ENCODE results near the gene RRP1B.
A peak's percentile ranks its signal among the peaks of the same experiment; 100 is the strongest.
"Not testable (repeated sequence)": the region's sequence is repeated elsewhere in the genome, so short reads cannot be mapped to it uniquely, and the experiment has no call there.

The RRP1B gene

DNA sequence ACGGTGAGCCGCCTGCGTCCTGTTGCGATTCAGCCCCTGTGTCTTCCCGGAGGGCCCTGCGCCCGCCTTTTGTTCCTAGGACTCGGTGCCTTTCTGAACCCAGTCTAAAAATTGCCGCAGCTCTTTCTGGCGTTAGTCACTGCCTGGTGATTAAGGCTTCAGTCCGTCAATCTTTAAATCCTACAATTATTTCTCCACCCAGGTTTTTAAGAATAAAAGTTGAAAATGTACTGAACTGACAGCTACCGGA is 43.4 kb downstream of the RRP1B start:
- DNase-seq, result no peak

DNA sequence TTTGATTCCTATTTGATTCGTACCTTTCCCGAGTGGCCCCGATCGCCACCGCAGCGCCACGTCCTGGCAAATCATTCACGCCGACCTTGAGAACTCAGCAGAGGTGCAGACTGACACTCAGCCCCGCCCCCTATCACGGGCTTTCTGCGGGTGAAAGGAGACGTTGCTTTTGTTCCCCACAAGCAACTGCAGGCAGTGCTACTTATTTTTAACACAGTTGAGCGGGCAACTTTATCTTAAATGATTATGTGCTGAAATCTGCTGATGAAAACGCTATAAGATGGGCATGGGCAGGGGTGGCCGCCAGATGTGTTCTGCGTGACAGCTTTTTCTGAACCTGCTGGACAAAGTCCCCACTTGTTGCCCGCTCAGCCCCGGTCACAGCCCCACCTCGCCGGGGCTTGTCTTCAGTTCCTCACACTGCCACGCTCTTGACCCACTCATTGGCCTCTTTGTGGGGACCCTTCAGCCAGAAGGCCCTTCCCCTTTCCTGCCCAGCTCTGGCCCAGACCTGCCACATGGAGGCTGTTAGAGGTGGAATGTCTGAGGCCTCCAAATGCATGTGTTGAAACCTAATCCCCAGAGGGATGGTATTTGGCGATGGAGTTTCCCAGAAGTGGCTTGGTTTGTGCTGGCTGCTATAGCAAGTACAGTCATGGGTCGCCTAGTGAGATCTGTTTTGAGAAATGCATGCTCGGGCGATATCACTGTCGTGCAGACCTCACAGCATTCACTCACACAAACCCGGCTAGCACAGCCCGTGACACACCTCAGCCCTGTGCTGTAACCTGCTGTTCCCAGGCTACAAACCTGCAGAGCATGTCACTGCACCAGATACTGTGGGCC is 43.9 kb downstream of the RRP1B start:
- peak; percentile 23 for DNase-seq

DNA sequence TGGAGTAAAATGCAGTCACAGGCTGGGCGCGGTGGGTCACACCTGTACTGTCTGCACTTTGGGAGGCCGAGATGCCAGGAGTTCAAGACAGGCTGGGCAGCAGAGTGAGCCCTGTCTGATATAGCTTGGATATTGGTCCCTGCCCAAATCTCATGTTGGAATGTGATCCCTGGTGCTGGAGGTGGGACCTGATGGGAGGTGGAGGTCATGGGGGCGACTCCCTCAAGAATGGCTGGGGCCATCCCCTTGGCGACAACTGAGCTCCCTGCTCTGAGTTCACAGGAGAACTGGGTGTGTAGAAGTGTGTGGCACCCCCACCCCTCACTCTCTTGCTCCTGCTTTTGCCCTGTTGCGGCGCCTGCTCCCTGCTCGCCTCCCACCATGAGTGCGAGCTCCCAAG is 48.1 kb downstream of the RRP1B start:
- DNase-seq, result no peak

DNA sequence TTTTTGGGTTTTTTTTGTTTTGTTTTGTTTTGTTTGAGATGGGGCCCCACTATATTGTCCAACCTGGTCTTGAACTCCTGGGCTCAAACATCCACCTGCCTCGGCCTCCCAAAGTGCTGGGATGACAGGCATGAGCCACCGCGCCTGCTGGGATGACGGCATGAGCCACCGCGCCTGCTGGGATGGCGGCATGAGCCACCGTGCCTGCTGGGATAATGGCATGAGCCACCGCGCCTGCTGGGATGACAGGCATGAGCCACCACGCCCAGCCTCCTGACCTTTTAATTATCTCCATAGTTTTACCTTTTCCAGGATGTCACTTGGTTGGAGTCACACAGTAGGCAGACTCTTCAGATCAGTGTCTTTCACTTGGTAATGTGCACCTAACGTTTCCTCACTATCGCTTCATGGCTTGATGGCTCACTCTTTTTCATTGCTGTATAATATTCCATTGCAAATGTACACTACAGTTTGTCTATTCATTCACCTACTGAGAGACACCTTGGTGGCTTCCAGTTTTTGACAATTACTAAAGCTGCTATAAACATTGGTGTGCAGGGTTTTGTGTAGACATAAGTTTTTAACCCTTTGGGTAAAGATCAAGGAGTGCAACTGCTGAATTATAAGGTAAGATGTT is 49.5 kb downstream of the RRP1B start:
- DNase-seq, result no peak

DNA sequence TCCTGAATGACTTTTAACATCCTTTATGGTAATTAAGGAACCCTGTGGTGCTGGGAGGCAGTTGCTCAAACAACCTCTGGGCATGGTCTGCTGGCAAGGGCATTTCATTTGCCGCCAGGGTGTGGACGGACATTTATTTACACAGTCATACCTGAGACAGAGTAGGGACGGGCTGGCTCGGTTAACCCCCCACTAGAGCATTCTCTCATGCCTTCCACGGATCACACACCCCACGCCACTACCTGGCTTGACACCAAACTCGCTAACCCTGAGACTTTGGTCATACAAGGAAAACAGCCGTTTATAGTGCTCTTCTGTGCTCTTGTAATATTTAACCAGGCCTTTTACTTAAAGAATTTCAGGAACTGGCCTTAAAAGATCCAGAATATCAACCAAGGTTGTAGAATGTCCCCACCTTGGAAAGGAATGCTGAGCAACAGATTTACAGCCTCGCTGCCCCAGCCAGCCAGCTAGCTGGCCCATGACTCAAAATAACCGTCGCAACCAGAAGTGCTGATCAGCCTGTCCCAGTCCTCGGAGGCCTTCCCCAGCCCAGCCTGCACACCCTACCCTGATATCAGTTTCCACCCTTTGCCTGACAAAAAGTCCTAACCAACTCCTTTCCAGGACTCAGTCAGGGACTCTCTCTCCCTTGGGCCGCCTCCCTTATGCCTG is 53.0 kb downstream of the RRP1B start:
- DNase-seq, result no peak

DNA sequence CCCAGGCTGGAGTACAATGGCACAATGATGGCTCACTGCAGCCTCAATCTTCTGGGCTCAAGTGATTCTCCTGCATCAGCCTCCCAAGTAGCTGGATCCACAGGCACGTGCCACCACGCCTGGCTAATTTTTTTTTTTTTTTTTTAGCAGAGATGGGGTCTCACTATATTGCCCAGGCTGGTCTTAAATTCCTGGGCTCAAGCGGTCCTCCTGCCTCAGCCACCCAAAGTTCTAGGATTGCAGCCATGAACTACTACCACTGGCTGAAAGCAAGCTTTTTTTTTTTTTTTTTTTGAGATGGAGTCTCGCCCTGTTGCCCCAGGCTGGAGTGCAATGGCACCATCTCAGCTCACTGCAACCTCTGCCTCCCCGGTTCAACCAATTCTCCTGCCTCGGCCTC is 53.8 kb downstream of the RRP1B start:
- DNase-seq, result not testable (repeated sequence)

DNA sequence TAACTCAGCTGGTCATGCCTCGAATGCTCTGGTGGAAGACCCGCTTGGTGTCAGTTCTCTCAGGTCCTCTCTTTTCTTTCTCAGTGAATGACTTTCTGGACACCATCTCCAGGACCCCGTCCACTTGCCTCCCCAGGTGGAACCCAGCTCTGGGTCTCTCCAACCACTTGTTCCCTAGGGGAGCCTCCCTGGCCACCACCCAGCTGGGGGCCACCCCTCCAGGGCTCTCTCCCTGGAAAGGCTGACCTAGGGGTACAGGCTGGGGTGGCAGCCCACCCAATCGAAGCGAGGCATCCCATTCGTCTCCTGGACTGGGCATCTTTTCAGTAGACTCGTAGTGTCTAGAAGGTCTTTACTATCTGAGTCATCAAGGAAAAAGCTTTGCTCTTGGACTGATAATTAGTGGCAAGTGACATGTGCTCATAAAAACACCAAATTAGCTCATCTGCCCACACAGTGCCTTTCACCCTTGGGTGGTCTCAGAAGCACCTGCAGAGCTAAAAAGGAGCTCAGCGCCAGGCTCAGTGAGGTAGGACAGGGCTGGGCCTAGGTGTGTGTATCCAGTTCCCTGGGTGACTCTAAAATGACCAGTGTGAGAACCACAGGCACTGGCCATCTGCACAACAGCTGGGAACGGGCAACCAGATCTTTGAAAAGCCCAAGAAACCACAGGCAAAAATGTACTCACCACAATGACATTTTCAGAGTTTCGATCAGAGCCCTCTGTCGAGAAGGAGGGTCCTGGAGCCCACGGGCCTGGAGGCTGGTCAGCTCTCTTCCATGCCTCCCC is 57.2 kb downstream of the RRP1B start:
- no peak for DNase-seq

DNA sequence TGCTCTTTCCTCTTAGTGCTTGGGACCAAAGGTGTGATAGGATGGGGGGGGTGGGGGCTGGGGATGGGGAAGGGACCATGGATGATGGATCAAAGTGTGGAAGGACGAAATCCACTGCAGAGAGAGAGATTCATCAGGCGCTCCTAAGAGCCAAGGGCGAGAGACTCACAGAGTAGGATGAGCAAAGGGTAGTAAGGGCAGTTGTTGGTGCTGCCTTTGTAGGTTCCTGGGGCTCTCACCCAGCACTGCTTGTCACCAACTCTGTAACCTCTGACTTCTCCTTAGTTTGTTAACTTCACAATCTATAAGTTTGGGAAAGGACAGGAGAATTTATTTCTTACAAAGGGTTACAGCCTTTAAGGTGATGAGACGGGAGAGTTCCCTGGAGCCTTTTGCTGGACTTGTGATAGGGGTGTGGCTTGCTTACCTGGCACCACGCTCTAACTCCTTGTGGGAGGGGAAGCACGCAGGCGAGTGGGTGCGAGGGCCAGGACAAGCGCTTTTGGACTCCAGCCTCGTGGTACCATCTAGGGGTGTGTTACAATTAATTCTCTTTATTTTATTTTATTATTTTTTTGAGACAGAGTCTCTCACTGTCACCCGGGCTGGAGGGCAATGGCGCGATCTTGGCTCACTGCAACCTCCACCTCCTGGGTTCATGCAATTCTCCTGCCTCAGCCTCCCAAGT is 58.0 kb downstream of the RRP1B start:
- no peak for DNase-seq

DNA sequence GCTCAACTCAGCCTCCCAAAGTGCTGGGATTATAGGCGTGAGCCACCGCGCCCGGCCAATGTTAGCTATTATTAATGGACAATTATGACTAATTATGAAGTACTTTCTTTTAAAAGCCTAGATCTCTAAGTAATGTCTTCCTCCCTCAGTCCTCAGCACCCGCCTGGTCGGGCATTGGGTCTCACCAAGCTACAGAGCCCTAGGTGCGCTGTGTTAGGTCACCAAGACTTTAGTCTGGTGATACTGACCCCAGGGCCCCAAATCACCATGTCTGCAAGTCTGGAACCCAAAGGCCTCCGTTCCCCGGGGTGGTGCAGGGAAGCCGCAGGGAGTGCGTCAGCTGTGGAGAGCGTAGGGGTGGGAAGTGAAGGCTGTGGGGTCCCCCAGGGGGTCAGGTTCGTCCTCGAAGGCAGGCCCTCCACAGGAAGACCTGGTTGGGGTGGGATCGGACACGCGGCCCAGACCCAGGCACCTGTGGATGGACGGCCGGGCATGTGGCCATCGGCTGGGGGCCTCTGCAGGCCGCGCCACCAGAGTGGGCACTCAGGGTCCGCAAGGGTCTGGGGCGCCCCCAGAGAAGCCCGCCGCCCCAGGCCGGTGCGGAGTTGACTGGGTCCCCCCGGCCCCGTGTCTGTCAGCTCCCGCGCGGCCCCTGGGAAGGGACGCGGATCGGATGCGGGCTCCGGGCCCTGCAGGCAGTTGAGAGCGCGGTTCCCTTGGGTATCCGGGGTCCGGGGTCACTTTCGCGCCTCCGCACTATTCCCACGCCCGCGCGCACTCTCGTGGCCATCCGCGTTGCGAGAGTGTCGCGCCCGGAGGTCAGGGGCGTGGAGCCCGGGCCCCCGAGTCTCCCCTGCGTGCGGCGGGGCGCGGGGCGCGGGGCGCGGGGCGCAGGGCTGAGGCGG is 58.9 kb downstream of the RRP1B start:
- DNase-seq, result no peak

DNA sequence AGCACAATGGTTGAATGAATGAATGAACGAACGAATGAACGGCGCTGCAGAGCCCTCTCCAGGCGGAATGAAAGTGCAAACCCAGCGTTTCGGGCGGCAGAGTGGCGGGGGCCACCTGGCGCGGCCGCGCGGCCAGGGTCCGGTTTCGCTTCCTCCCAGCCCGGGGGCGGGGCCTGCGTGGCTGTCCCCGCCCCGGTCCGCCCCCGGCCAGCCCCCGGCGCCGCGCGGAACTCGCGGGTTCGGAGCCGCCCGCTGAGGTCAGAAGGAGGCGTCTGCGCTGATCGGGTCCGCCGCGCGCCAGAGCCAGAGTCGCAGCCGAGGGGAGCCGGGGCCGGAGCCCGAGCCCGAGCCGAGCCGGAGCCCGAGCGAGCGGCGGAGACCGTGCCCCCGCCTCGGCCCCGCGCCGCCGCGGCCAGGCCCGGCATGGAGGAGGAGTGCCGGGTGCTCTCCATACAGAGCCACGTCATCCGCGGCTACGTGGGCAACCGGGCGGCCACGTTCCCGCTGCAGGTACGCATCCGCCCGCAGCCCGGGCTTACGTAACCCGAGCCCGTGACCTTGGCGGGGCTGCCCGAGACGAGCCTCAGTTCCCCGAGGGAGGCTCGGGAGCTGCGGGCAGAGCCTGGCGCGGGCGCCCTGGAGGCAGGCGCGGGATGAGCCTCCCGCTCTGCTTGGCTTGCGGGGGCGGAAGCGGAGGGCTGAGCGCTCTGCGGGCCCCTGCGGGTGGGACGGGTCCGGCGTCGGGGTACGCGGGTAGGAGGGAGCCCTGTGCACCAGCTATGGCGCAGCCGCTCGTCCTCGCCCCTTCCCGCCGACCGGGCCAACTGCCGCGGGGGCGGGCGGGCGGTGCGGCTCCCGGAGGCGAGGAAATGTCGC is 59.8 kb downstream of the RRP1B start, which contains the start of gene PDXK:
TSS of gene PDXK (plus strand) at position 258 of the 876 bp plus-strand sequence. CDS start at position 424, 166 bp downstream.
- DNase-seq, result peak; percentile 82

DNA sequence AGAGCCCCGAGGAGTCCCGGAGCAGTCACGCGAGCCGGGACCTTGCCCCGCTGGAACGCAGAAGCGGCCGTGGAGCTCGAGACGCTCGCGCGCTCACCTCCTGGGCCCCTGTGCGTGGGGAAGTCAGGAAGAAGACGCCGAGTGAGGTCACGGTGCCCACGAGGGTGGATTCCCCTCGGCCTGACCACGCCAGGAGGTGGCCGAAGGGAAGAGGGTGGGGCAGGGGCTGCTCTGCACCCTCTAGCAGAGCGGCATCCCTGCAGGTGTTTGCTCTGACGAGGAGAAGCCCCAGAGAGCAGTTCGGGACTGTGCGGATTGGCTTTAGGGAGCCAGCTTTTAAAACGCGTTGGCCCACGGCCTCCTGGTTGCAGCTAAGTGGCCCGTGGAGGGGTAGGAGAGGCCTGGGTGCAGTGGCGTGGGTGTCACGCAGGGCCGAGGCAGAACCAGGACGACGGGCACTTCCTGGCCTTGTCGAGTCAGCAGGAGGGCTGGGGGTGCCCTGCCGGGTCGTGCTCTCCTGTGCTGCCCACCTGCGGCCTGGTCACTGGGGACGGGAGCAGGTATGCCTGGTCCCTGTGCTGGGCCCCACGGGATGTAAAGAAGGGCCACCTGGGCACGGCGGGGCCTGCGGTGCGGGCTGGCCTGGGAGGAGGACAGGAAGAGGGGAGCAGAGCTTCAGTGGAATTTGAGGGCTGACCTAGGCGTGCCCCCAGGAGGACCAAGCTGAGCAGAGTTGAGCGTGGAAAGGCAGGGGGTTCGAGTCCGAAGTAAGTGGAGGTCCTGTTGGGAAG is 60.6 kb downstream of the RRP1B start:
- peak; percentile 27 for DNase-seq

DNA sequence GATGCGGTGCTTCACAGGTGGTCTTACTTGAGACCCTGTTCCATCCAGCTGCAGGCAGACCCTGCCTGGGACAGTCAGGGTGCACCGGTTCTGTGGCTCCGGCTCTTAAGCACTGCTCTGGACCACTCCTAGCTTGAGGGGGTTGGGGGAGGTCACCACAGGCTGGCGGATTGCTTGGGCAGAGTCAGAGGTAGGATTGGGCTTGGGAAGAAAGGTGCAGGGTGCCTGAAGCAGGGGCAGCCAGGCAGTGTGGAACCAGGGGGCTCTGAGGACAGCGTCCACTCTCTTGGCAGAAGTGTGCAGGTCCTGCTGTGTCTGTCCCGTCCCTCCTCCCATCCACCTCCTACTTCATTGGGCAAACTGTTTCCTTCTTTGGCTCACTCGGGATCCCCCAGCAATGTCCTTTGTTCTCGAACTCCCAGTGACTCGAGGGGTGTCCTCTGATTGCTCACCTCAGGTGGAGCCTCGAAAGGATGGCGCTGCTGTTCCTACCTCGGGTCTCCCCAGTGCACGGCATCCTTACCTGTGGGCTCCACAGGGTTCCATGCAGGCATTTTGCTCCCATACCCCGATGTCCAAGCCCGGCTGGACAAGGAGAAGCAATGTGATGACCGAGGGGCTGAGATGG is 61.3 kb downstream of the RRP1B start:
- DNase-seq, result no peak

DNA sequence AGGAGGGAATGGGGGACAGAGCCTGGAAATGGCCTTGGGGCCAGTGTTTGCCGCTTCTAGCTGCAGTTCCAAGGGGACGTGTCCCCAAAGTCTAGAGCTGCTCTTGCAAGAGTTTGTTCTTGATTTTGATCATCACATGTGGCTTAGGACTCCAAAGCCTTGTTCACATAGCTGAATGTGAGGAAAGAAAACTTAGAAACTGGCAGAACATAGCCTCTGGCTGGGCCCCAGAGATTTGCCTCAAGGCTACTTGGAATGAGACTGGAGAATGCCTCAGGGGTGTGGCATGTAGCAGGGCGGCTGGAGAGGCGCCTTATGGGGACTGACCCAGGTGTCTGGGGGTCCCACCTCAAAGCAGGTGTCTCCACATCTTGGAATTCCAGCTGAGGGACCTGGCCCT is 61.8 kb downstream of the RRP1B start:
- no peak for DNase-seq

DNA sequence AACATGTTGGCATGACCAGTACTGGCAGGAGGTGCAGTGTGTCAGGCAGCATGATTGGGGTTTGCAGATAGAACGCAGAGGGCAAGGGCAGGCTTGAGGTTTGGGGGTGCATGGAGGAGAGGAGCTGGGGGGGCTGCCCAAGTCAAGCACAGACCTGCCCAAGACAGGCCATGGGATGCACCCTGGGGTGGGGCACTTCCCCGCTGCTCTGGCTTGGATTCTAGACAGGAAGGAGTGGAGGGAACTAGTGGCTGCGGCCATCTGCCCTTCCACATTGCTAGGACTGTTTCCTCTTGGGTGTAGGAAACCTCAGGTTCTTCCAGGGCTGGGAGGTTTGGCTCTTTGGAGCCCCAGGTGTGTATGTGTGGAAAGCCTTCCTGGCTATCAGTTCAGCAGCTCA is 62.6 kb downstream of the RRP1B start:
- no peak for DNase-seq

DNA sequence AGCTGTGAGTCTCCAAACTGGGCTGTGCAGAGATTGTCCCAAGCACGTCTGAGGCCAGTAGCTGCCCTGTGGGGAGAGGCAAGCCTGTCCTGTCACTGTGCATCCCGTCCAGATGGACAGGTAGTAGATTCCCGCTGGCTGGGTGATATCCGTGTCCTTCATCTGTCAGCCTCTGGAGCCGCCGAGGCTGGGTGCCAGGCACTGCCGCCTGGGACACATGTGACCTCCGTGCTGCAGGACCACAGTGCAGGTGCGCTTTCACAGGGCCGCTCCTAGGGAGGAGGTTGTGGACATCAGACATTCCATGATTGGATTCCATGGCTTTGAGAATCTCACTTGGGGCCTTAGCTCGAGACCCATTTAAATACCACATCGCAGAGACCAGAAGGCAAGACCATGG is 64.3 kb downstream of the RRP1B start:
- DNase-seq, result no peak

DNA sequence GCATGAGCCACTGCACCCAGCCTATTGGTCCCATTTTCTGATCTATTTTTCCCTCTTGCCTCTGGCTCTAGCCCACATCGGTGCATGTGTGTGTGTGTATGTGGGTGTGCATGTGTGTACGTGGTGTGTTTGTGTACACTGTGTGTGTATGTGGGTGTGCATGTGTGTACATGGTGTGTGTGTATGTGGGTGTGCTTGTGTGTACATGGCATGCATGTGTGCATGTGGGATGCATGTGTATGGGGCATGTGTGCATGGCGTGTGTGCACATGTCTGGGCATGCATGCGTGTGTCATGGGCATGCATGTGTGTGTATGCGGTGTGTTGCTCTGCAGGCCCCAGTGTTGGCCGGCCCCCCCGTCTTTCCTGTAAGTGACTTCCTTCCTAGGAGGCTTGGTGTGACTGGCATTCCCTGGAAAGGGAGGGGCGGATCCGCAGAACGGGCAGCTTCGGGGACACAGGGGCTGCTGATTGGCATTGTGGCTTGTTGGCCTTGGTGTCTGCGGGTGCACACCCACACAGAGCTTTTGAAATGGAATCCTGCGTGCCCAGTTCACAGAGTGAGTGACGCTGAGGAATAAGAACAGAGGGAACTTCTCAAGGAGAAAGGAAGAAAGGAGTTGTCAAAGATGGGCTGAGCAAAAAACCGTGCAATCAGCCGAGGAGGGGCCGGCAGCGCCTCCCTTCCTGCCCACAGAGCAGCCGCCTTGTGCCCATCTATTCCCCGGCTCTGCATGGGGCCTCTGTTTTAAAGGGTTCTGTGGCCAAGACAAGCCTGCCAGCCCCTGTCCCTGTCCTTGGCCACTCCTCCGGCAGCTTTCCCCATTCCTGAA is 67.5 kb downstream of the RRP1B start:
- DNase-seq, result no peak

DNA sequence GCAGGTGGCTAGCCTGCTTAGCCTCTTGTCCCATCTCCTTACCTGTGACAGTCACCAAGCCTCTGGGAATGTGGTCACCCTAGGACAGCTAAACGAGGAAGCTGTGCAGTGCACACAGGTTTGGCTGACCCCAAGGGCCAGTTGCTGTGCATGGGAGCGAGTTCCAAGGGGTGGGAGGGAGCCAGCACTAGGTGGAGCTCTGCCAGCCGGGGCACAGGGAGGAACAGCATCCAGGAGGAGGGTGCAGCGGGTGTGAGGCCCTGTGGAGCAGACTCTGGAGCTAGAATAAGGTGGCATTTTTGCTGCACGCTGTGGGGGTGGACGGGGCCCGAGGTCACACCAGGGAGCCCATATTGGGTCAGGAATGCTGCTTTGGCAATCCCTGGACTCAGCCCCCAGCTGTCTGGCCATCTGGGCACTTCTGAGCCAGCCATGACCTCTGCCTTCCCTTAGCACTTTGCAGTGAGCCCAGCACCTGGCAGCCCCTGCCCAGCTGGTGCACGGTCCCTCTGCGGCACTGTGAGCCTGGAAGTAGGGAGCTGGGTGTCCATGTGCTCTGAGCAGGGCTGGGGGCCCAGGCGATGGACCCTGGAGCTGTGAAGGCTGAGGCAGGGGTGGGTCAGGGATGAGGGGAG is 68.3 kb downstream of the RRP1B start:
- no peak for DNase-seq

DNA sequence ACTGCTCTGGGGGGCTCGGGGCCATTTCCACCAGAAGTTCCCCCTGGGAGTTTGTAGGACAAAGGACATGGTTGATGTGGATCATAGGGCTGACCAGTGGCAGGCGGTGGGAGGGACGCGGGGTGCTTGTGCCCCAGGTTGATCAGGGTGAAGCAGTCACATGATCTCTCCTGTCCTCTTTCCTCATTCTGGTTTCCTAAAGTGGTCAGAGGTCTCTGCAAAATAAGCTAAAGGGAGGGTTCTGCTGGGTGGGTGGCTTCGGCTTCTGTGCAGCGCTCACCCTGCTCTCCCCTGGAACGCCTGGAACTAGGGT is 68.8 kb downstream of the RRP1B start:
- DNase-seq, result no peak

Data from CD4-positive, alpha-beta T cell treated with Interferon gamma for 1 hour (primary cell).